H1 (cell line): ENCODE data around the gene GRM8. TPM values are rescaled to one million over a fixed set of nuclear protein-coding genes. Genes with fewer than 3 reads are reported as not detected.

Experiments used
- MAX ChIP-seq: IDR thresholded peaks from 2 replicates; pipeline ENCODE4 v1.6.1; 2012; ENCODE audit warnings: inconsistent platforms
- PHF8 ChIP-seq: fragments of 200-600 bp; sonication (generic); conservative IDR thresholded peaks from 2 replicates; pipeline ENCODE4 v1.7.1; 2012; ENCODE audit warnings: low read depth, mild to moderate bottlenecking, inconsistent platforms, low read length, moderate library complexity
- SAP30 ChIP-seq: fragments of 300-600 bp; sonication (generic); IDR thresholded peaks from 2 replicates; pipeline ENCODE4 v1.7.1; 2012; ENCODE audit warnings: low read length, moderate library complexity, mild to moderate bottlenecking, inconsistent platforms; ENCODE audit not compliant: insufficient read depth, insufficient replicate concordance
- SIRT6 ChIP-seq: IDR thresholded peaks from one replicate; pipeline ENCODE4 v1.7.1; 2012; ENCODE audit warnings: low read length, inconsistent platforms
- YY1 ChIP-seq: IDR thresholded peaks from 2 replicates; pipeline ENCODE4 v1.6.1; 2011; ENCODE audit warnings: low read depth, mild to moderate bottlenecking, low read length
- polyA plus RNA-seq, 7 experiments: library from polyadenylated mRNA; depleted of rRNA in 3 of 7; stranded (reverse) in 5 of 7; unstranded in 2 of 7; fragments of >200 nt in 5 of 7; fragments of 200-250 nt in 2 of 7; gene quantifications; 1 replicate in 5 of 7; 2 replicates in 1 of 7; 4 replicates in 1 of 7; pipeline versions ENCODE4 v1.2.1 to v1.2.3, GENCODE V29; 2011 to 2013; ENCODE audit warnings: missing spikeins in 2 of 7, mixed read lengths in 2 of 7
- total RNA-seq: library from RNA; stranded (reverse); fragmentation: NEBNext Ultra II Directional; extraction: Animal tissue kit (Norgen Biotek cat#: 25700); gene quantifications from 2 replicates; pipeline ENCODE4 v1.2.1, GENCODE V29; 2021

Gene GRM8
- total and polyA plus RNA-seq, 2 of the 8 experiments (the other 6 are each of a cell fraction or from before 2014, with no cell fraction given): 2.6 to 2.8 TPM

DNA sequence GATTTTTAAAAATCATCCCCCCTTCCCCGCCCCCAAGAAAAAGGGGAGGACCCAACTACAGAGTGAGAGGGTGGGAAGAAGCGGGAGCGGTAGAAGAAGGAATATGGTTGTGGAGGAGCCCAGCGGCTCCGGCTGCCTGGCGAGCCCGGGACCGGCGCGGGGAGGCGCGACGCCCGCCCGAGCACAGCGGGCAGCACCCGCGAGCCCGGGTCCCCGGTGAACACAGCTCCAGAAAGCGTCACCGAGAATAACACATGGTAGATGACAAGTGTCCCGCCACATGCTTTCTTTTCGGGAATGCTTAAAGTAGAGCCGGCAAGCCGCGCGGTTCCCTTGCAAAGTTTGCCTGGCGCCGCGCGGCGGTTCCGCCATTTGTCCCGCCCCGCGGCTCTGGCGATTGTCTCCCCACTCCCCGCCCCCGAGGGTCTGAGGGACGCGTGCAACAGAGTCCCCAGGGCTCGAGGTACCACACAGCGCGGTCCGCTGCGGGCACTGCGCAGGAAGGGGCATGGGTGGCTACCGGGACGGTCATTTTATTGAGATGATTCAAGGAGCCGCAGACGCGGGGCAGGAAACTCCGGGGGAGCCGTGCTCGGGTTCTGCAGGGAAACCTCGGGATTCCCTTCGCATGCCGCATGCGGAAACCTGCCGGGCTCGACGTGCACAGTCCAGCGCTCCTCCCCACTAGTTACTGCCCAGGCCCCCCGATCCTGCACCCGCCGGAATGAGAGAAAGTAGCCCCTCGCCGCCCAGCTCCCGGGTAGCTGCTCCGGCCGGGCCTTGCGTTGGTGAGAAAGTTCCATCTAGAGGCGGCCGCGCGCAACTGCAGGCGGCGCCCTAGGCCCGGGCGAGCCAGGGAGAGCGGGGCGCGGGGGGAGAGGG lies 781 bp upstream of the GRM8 start (continued):
- TF ChIP-seq SAP30: peak; percentile 23
- no peak for TF ChIP-seq SIRT6
- peak; percentile 72; the same call in 1 of the 2 replicates for TF ChIP-seq YY1
- peak; percentile 14; the same call in 1 of the 2 replicates for TF ChIP-seq PHF8
- peak; percentile 52 for TF ChIP-seq MAX
- TF ChIP-seq, all 59 proteins: peak for 13
